GM23338 (cell line): ENCODE measurements around the gene PSMB5. TPM values are rescaled to one million over a fixed set of nuclear protein-coding genes. Genes with fewer than 3 reads are reported as not detected.

ENCODE experiments used
- ATAC-seq: fragments of 200-7000 bp; cut with Tn5 transposase; 3 replicates; pipeline ENCODE4 v1.9.1; 2020
- DNase-seq: peaks from one replicate; pipeline ENCODE4 v3.0.0-alpha.2; 2015; ENCODE audit warnings: low spot score
- H2AFZ ChIP-seq: fragments of 200-600 bp; sonication (generic); 2 replicates; pipeline ENCODE4 v1.8.0; 2016; ENCODE audit warnings: antibody characterized with exemption, mild to moderate bottlenecking, moderate library complexity
- H3F3A ChIP-seq: fragments of 200-600 bp; sonication (generic); replicated peaks from 2 replicates; pipeline ENCODE4 v1.8.0; 2017; ENCODE audit warnings: antibody characterized with exemption, mixed run types, low read depth
- H3K27ac ChIP-seq: fragments of 200-600 bp; sonication (generic); 2 replicates; pipeline ENCODE4 v1.6.1; 2016; ENCODE audit warnings: low read depth
- H3K27me3 ChIP-seq: fragments of 200-600 bp; sonication (generic); 2 replicates; pipeline ENCODE4 v1.8.0; 2016; ENCODE audit warnings: mild to moderate bottlenecking, mixed run types, moderate library complexity; ENCODE audit not compliant: insufficient read depth
- H3K36me3 ChIP-seq: fragments of 200-600 bp; sonication (generic); 2 replicates; pipeline ENCODE4 v1.8.0; 2016; ENCODE audit warnings: mild to moderate bottlenecking; ENCODE audit not compliant: insufficient read depth
- H3K4me1 ChIP-seq: fragments of 200-600 bp; sonication (generic); 2 replicates; pipeline ENCODE4 v1.8.0; 2016; ENCODE audit warnings: mild to moderate bottlenecking, moderate library complexity; ENCODE audit not compliant: insufficient read depth
- H3K4me2 ChIP-seq: fragments of 200-600 bp; sonication (generic); 2 replicates; pipeline ENCODE4 v1.7.1; 2017; ENCODE audit warnings: mixed run types
- H3K4me3 ChIP-seq: fragments of 200-600 bp; sonication (generic); 2 replicates; pipeline ENCODE4 v1.6.1; 2016; ENCODE audit warnings: mixed run types
- H3K79me2 ChIP-seq: fragments of 200-600 bp; sonication (generic); replicated peaks from 2 replicates; pipeline ENCODE4 v1.8.0; 2017; ENCODE audit warnings: mild to moderate bottlenecking; ENCODE audit not compliant: insufficient read depth
- H3K9me2 ChIP-seq: fragments of 200-600 bp; sonication (generic); 2 replicates; pipeline ENCODE4 v1.8.0; 2017; ENCODE audit not compliant: insufficient read depth
- H4K20me1 ChIP-seq: fragments of 200-600 bp; sonication (generic); replicated peaks from 2 replicates; pipeline ENCODE4 v1.8.0; 2017; ENCODE audit warnings: mild to moderate bottlenecking; ENCODE audit not compliant: insufficient read depth
- H3K27ac Mint-ChIP-seq: 2 replicates; pipeline ENCODE4 v1.8.0; 2020; ENCODE audit warnings: inconsistent platforms, mild to moderate bottlenecking, moderate library complexity, mixed read lengths
- H3K27me3 Mint-ChIP-seq: 3 replicates; pipeline ENCODE4 v1.8.0; 2022; ENCODE audit warnings: low read depth, mild to moderate bottlenecking, moderate library complexity, mixed read lengths, inconsistent platforms; ENCODE audit not compliant: insufficient read depth, poor library complexity
- H3K36me3 Mint-ChIP-seq: 3 replicates; pipeline ENCODE4 v1.8.0; 2021; ENCODE audit warnings: low read depth, mild to moderate bottlenecking, inconsistent platforms, moderate library complexity, mixed read lengths
- H3K4me1 Mint-ChIP-seq: 3 replicates; pipeline ENCODE4 v1.8.0; 2020; ENCODE audit warnings: mild to moderate bottlenecking, inconsistent platforms, mixed read lengths
- H3K4me3 Mint-ChIP-seq: 3 replicates; pipeline ENCODE4 v1.8.0; 2021; ENCODE audit warnings: moderate library complexity, mild to moderate bottlenecking, inconsistent platforms, mixed read lengths
- H3K9me3 Mint-ChIP-seq: 3 replicates; pipeline ENCODE4 v1.8.0; 2020; ENCODE audit warnings: moderate library complexity, mild to moderate bottlenecking, inconsistent platforms, mixed read lengths
- CREB1 ChIP-seq: fragments of 250-450 bp; sonication (Bioruptor Pico); IDR thresholded peaks from 2 replicates; pipeline ENCODE4 v1.5.0; 2020; ENCODE audit warnings: low read depth, mild to moderate bottlenecking, moderate library complexity
- ETS1 ChIP-seq: IDR thresholded peaks from 2 replicates; pipeline ENCODE4 v1.6.1; 2016; ENCODE audit warnings: antibody characterized with exemption
- EZH2 ChIP-seq: fragments of 200-600 bp; sonication (generic); IDR thresholded peaks from one replicate; pipeline ENCODE4 v1.8.0; 2017; ENCODE audit warnings: antibody characterized with exemption, mild to moderate bottlenecking, low read depth; ENCODE audit not compliant: unreplicated experiment
- EZH2phosphoT487 ChIP-seq: fragments of 200-600 bp; sonication (generic); IDR thresholded peaks from one replicate; pipeline ENCODE4 v1.8.1; 2018; ENCODE audit warnings: antibody characterized with exemption; ENCODE audit not compliant: unreplicated experiment
- JUNB ChIP-seq: IDR thresholded peaks from one replicate; pipeline ENCODE4 v1.6.1; 2016; ENCODE audit warnings: antibody characterized with exemption; ENCODE audit not compliant: unreplicated experiment
- NANOG ChIP-seq: IDR thresholded peaks from 2 replicates; pipeline ENCODE4 v1.6.1; 2016; ENCODE audit warnings: antibody characterized with exemption, borderline replicate concordance
- POLR2AphosphoS5 ChIP-seq: IDR thresholded peaks from 2 replicates; pipeline ENCODE4 v1.6.1; 2016; ENCODE audit warnings: antibody characterized with exemption, low read depth
- STAT1 ChIP-seq: IDR thresholded peaks from one replicate; pipeline ENCODE4 v1.6.1; 2016; ENCODE audit warnings: antibody characterized with exemption; ENCODE audit not compliant: unreplicated experiment
- ZNF114 ChIP-seq: fragments of 250-450 bp; sonication (Bioruptor Pico); IDR thresholded peaks from 2 replicates; pipeline ENCODE4 v1.5.0; 2020; ENCODE audit warnings: mild to moderate bottlenecking, moderate library complexity
- ZNF331 ChIP-seq: fragments of 250-450 bp; sonication (Bioruptor Pico); IDR thresholded peaks from 2 replicates; pipeline ENCODE4 v1.5.0; 2020; ENCODE audit warnings: low read depth, mild to moderate bottlenecking, moderate library complexity
- polyA plus RNA-seq: library from polyadenylated mRNA; unstranded; fragments of >200 nt; fragmentation: Nextera tagmentation; extraction: Ambion mirVana; gene quantifications from 2 replicates; pipeline ENCODE4 v1.2.1, GENCODE V29; 2016
- total RNA-seq: library from RNA; depleted of rRNA; stranded (reverse); fragments of >200 nt; shearing (Covaris generic); gene quantifications from 2 replicates; pipeline ENCODE4 v1.2.3, GENCODE V29; 2014
- TF ChIP-seq, protein P1 (sequence below): IDR thresholded peaks from one replicate; pipeline ENCODE4 v1.6.1; 2018; ENCODE audit warnings: antibody characterized with exemption; ENCODE audit not compliant: unreplicated experiment
- TF ChIP-seq, protein P2 (sequence below): fragments of 250-450 bp; sonication (Bioruptor Pico); IDR thresholded peaks from 2 replicates; pipeline ENCODE4 v1.5.0; 2020; ENCODE audit warnings: mild to moderate bottlenecking, moderate library complexity
- TF ChIP-seq, protein P3 (sequence below), 2 experiments: fragments of 200-600 bp in 1 of 2; sonication (generic) in 1 of 2; conservative IDR thresholded peaks; 2 replicates each; pipeline versions ENCODE4 v1.5.1 to v1.6.1; 2016 to 2017; ENCODE audit warnings: antibody characterized with exemption in 2 of 2, low read depth in 2 of 2, mild to moderate bottlenecking in 2 of 2, moderate library complexity in 1 of 2

The PSMB5 gene
- total and polyA plus RNA-seq, 2 experiments from 2014 or later, result 265 to 341 TPM

DNA sequence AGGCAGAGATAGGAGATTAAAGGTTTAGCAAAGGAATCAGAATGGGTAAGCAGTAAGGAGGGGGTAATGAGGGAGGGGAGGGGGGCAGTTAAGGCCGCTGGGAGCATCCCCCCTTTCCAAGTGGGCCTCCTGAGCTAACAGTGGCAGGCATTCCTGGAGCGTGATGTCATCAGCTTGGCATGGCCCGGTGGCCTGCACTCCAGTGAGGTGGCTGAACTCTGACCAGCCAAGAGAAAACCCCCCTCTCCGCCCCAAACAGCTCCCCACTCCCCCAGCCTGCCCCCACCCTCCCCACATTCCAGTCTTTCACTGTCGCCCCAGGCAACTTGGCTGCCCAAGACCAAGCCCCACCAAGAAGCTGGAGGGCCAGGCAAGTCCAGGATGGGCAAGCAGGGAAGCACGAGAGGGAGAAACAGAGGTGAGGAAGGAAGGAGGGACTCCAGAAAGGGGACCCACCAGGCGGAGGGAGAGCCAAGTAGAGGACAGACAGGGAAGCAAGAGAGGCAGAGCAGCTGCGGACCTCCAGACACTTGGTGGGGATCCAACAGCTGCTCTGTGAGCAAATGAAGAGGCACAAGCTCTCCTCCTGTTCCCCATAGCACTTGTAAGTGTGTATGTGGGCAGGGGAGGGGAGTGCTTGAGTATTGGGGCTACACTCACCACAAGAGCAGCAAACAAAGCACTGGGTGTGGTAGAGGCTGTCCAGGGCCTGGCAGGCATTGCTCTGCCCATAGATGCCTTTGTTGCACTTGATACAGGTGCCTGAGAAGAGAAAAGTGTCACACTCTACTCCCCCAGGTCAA lies 56.8 kb downstream of the PSMB5 start:
- TF ChIP-seq POLR2AphosphoS5, result peak; percentile 35; the same call in 1 of the 2 replicates
- TF ChIP-seq STAT1, result no peak
- TF ChIP-seq EZH2, result no peak
- TF ChIP-seq ZNF331, result no peak
- no peak for TF ChIP-seq ETS1
- peak; percentile 19; the same call in 1 of the 2 replicates for TF ChIP-seq NANOG
- peak; percentile 71 for TF ChIP-seq CREB1
- TF ChIP-seq, protein P1, sequence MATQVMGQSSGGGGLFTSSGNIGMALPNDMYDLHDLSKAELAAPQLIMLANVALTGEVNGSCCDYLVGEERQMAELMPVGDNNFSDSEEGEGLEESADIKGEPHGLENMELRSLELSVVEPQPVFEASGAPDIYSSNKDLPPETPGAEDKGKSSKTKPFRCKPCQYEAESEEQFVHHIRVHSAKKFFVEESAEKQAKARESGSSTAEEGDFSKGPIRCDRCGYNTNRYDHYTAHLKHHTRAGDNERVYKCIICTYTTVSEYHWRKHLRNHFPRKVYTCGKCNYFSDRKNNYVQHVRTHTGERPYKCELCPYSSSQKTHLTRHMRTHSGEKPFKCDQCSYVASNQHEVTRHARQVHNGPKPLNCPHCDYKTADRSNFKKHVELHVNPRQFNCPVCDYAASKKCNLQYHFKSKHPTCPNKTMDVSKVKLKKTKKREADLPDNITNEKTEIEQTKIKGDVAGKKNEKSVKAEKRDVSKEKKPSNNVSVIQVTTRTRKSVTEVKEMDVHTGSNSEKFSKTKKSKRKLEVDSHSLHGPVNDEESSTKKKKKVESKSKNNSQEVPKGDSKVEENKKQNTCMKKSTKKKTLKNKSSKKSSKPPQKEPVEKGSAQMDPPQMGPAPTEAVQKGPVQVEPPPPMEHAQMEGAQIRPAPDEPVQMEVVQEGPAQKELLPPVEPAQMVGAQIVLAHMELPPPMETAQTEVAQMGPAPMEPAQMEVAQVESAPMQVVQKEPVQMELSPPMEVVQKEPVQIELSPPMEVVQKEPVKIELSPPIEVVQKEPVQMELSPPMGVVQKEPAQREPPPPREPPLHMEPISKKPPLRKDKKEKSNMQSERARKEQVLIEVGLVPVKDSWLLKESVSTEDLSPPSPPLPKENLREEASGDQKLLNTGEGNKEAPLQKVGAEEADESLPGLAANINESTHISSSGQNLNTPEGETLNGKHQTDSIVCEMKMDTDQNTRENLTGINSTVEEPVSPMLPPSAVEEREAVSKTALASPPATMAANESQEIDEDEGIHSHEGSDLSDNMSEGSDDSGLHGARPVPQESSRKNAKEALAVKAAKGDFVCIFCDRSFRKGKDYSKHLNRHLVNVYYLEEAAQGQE, result no peak
- TF ChIP-seq ZNF114 (CRISPR knock-in tag), result no peak
- no peak for TF ChIP-seq EZH2phosphoT487
- TF ChIP-seq, protein P2, sequence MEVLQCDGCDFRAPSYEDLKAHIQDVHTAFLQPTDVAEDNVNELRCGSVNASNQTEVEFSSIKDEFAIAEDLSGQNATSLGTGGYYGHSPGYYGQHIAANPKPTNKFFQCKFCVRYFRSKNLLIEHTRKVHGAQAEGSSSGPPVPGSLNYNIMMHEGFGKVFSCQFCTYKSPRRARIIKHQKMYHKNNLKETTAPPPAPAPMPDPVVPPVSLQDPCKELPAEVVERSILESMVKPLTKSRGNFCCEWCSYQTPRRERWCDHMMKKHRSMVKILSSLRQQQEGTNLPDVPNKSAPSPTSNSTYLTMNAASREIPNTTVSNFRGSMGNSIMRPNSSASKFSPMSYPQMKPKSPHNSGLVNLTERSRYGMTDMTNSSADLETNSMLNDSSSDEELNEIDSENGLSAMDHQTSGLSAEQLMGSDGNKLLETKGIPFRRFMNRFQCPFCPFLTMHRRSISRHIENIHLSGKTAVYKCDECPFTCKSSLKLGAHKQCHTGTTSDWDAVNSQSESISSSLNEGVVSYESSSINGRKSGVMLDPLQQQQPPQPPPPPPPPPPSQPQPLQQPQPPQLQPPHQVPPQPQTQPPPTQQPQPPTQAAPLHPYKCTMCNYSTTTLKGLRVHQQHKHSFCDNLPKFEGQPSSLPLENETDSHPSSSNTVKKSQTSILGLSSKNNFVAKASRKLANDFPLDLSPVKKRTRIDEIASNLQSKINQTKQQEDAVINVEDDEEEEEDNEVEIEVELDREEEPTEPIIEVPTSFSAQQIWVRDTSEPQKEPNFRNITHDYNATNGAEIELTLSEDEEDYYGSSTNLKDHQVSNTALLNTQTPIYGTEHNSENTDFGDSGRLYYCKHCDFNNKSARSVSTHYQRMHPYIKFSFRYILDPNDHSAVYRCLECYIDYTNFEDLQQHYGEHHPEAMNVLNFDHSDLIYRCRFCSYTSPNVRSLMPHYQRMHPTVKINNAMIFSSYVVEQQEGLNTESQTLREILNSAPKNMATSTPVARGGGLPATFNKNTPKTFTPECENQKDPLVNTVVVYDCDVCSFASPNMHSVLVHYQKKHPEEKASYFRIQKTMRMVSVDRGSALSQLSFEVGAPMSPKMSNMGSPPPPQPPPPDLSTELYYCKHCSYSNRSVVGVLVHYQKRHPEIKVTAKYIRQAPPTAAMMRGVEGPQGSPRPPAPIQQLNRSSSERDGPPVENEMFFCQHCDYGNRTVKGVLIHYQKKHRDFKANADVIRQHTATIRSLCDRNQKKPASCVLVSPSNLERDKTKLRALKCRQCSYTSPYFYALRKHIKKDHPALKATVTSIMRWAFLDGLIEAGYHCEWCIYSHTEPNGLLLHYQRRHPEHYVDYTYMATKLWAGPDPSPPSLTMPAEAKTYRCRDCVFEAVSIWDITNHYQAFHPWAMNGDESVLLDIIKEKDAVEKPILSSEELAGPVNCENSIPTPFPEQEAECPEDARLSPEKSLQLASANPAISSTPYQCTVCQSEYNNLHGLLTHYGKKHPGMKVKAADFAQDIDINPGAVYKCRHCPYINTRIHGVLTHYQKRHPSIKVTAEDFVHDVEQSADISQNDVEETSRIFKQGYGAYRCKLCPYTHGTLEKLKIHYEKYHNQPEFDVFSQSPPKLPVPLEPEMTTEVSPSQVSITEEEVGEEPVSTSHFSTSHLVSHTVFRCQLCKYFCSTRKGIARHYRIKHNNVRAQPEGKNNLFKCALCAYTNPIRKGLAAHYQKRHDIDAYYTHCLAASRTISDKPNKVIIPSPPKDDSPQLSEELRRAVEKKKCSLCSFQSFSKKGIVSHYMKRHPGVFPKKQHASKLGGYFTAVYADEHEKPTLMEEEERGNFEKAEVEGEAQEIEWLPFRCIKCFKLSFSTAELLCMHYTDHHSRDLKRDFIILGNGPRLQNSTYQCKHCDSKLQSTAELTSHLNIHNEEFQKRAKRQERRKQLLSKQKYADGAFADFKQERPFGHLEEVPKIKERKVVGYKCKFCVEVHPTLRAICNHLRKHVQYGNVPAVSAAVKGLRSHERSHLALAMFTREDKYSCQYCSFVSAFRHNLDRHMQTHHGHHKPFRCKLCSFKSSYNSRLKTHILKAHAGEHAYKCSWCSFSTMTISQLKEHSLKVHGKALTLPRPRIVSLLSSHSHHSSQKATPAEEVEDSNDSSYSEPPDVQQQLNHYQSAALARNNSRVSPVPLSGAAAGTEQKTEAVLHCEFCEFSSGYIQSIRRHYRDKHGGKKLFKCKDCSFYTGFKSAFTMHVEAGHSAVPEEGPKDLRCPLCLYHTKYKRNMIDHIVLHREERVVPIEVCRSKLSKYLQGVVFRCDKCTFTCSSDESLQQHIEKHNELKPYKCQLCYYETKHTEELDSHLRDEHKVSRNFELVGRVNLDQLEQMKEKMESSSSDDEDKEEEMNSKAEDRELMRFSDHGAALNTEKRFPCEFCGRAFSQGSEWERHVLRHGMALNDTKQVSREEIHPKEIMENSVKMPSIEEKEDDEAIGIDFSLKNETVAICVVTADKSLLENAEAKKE (CRISPR knock-in tag), result no peak
- TF ChIP-seq, protein P3, sequence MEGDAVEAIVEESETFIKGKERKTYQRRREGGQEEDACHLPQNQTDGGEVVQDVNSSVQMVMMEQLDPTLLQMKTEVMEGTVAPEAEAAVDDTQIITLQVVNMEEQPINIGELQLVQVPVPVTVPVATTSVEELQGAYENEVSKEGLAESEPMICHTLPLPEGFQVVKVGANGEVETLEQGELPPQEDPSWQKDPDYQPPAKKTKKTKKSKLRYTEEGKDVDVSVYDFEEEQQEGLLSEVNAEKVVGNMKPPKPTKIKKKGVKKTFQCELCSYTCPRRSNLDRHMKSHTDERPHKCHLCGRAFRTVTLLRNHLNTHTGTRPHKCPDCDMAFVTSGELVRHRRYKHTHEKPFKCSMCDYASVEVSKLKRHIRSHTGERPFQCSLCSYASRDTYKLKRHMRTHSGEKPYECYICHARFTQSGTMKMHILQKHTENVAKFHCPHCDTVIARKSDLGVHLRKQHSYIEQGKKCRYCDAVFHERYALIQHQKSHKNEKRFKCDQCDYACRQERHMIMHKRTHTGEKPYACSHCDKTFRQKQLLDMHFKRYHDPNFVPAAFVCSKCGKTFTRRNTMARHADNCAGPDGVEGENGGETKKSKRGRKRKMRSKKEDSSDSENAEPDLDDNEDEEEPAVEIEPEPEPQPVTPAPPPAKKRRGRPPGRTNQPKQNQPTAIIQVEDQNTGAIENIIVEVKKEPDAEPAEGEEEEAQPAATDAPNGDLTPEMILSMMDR (conservative IDR thresholded peaks at IDR 0.05; ENCODE audit: low read depth in 2 of 2), result no peak
- no peak for TF ChIP-seq JUNB
- ATAC-seq, result peak; percentile 57
- Histone ChIP-seq H3K9me2 (no peaks in the 10 kb centered on the region), H3F3A (peaks cover 42% of the 10 kb centered on the region), H3K36me3 (peaks cover 27% of the 10 kb centered on the region), H3K27ac (peak overlapping the region; percentile 99), H3K4me3 (peak overlapping the region; percentile 70), H4K20me1 (no peaks in the 10 kb centered on the region; the same call in 1 of the 2 replicates), H3K4me2 (peak overlapping the region; percentile 92), H3K79me2 (peaks cover 47% of the 10 kb centered on the region), H3K27me3 (peaks cover 19% of the 10 kb centered on the region), H2AFZ (no peak overlapping the region), H3K4me1 (peaks cover 36% of the 10 kb centered on the region)
- peaks cover 62% of the 10 kb centered on the region for H3K36me3 Mint-ChIP-seq
- H3K27ac Mint-ChIP-seq, result peak overlapping the region; percentile 92
- peaks cover 48% of the 10 kb centered on the region for H3K4me1 Mint-ChIP-seq
- peak overlapping the region; percentile 69 for H3K4me3 Mint-ChIP-seq
- peak; percentile 96 for DNase-seq
- H3K27me3 Mint-ChIP-seq, result peaks cover 25% of the 10 kb centered on the region
- no peaks in the 10 kb centered on the region for H3K9me3 Mint-ChIP-seq
